ENCODE measurements around the gene ATF7IP2.

GRCh38 chr16:10349851-10350250 is 36.0 kb upstream of the ATF7IP2 start:
- TF ChIP-seq CTCF (IDR thresholded peaks at IDR 0.05) (no peak), POLR2A (IDR thresholded peaks at IDR 0.05) (no peak)
